Activated CD4-positive, alpha-beta memory T cell treated with anti-CD3 and anti-CD28 coated beads, Interleukin-2, amount 10 ng/mL, durations not matched to agents 7 days and 5 days (primary cell): ENCODE measurements around the gene GDI1. TPM values are rescaled to one million over a fixed set of nuclear protein-coding genes. Genes with fewer than 3 reads are reported as not detected.
"Not testable (repeated sequence)": the region's sequence is repeated elsewhere in the genome, so short reads cannot be mapped to it uniquely, and the experiment has no call there.

ENCODE experiments used
- CTCF ChIA-PET: fragments of 350-600 bp; sonication (Branson Sonifier 250); formaldehyde crosslinking; loops from one replicate; lab custom pipeline; 2021; ENCODE audit warnings: antibody characterized with exemption, inconsistent platforms; lab: Charles Lee
- POLR2A ChIA-PET: fragments of 350-600 bp; sonication (Branson Sonifier 250); formaldehyde crosslinking; loops from one replicate; lab custom pipeline; 2021; ENCODE audit warnings: antibody characterized with exemption; lab: Charles Lee
- DNase-seq: peaks from one replicate; pipeline ENCODE4 v3.0.0-alpha.2; 2020
- H3K27ac Mint-ChIP-seq: one replicate; pipeline ENCODE4 v1.8.0; 2021; ENCODE audit warnings: mild to moderate bottlenecking, mixed read lengths
- H3K27me3 Mint-ChIP-seq: one replicate; pipeline ENCODE4 v1.8.0; 2021; ENCODE audit warnings: mixed read lengths
- H3K36me3 Mint-ChIP-seq: one replicate; pipeline ENCODE4 v1.8.0; 2021; ENCODE audit warnings: low read depth, mixed read lengths
- H3K4me1 Mint-ChIP-seq: one replicate; pipeline ENCODE4 v1.8.0; 2021; ENCODE audit warnings: mixed read lengths
- H3K4me3 Mint-ChIP-seq: one replicate; pipeline ENCODE4 v1.8.0; 2021; ENCODE audit warnings: mild to moderate bottlenecking, mixed read lengths
- H3K9me3 Mint-ChIP-seq: one replicate; pipeline ENCODE4 v1.8.0; 2021; ENCODE audit warnings: mixed read lengths
- total RNA-seq, 2 experiments: library from RNA; stranded (reverse); gene quantifications; one replicate each; pipeline ENCODE4 v1.2.3, GENCODE V29; 2021

The GDI1 gene
- total RNA-seq, 2 experiments from 2014 or later, result 114 to 117 TPM

DNA sequence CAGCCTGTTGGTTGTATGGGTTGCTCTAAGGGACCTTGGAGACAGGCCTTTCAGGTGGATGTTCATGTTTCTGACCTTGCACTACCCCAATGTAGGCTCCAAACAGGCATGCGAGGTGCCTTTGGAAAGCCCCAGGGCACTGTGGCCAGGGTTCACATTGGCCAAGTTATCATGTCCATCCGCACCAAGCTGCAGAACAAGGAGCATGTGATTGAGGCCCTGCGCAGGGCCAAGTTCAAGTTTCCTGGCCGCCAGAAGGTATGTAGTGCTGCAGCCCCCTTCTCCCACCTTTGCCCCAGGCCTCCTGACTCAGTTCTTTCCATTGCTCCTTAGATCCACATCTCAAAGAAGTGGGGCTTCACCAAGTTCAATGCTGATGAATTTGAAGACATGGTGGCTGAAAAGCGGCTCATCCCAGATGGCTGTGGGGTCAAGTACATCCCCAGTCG is 36.6 kb upstream of the GDI1 start:
- peak overlapping the region; percentile 100 for H3K27ac Mint-ChIP-seq
- POLR2A ChIA-PET, result interaction anchor here (0.7 to 7.2 kb wide), 12 partner anchors 10 to 431 kb away, joined by 3 to 103 read pairs (median 6); partner anchors contain the start of genes ATP6AP1, DNASE1L1, FAM3A and TAFAZZIN

DNA sequence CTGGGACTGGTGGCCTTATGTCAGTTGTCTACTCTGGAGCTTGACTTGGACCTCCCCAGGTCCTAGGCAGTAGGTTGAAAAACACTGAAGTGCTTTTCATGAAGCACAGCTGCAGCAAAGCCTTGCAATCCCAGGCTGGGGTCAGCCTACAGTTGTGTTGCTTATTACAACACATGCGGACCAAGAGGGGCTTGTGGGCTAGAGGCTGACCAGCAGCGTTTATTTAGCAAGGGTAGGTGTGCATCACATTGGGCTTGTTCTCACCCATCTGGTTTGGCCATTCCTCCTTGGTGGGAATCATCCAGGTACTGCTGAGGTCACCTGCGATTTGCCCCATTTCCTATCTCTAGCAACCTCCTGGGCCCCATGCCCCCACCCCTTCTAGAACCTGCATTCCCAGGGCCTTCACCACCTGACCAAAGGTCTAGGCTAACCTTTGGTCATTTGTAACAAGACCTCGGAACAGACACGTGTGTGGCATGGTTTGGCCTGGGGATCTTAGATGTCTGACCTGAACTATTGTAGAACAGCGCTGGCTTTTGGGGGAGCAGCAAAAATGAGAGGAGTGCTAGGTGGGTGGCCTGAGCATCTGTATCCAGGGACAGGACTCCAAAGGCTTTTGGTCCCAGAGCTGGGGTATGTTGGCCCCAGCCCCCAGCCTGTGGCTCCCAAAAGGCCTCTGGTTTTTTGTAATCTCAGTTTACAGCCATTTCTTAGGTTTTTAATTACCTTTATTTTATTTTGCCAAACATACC is 35.7 kb upstream of the GDI1 start:
- Mint-ChIP-seq H3K4me3 (no peak overlapping the region), H3K27ac (peak overlapping the region; percentile 100), H3K27me3 (no peaks in the 10 kb centered on the region), H3K36me3 (peaks cover 39% of the 10 kb centered on the region), H3K9me3 (no peaks in the 10 kb centered on the region), H3K4me1 (peaks cover 16% of the 10 kb centered on the region)
- no peak for DNase-seq
- ChIA-PET CTCF (no interaction called here), POLR2A (interaction anchor here (0.9 to 7.2 kb wide), 6 partner anchors 10 to 32 kb away, joined by 3 to 103 read pairs (median 16); partner anchors contain the start of genes ATP6AP1, DNASE1L1 and TAFAZZIN)

More for the DNA sequence above, 36.6 kb upstream of the GDI1 start:
- not testable (repeated sequence) for DNase-seq, H3K27me3 Mint-ChIP-seq, H3K9me3 Mint-ChIP-seq
- peaks cover 16% of the 10 kb centered on the region for H3K4me1 Mint-ChIP-seq
- peaks cover 39% of the 10 kb centered on the region for H3K36me3 Mint-ChIP-seq
- CTCF ChIA-PET, result interaction anchor here (0.8 to 2.3 kb wide), 3 partner anchors 10 to 90 kb away, joined by 4 to 8 read pairs (median 6); partner anchors contain the start of genes ATP6AP1 and SLC10A3
- peak overlapping the region; percentile 98 for H3K4me3 Mint-ChIP-seq

DNA sequence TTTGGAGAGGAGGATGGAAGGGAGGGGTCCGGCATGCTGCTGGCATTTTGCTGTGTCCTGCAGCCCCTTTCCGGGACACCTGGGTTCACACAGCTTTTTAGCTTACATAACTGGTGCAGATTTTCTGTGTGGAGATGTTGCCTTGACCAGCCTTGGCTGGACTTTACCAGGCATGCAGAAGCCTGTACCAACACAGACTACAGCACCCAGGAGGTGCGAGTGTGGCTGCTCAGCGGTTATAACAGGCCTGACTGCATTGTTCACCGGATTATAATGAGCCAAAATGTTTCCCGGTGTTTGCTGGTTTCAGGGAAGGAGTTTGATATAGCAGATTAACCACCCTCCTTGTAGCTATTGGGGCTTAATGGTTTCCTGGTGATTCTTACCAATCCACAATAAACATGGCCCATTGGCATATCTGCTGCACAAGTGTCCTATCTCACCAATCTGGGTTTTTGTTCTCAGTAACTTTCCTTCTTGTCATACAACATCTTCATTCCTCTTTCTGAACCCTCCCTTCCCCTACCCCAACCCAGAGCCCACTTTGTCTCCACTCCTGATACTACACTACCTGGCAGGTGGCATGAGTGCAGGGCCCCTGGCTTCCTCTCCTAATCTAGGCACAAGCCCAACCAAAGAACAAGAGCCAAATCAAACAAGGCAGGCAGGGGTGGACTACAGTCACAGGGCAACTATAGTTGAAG is 34.9 kb upstream of the GDI1 start:
- Mint-ChIP-seq H3K4me1 (peaks cover 14% of the 10 kb centered on the region), H3K36me3 (peaks cover 39% of the 10 kb centered on the region), H3K27me3 (no peaks in the 10 kb centered on the region), H3K27ac (peak overlapping the region; percentile 3), H3K9me3 (no peaks in the 10 kb centered on the region), H3K4me3 (no peak overlapping the region)
- POLR2A ChIA-PET, result interaction anchor here (7.2 kb wide), 1 partner anchor 9 kb away, joined by 103 read pairs; the partner anchor contains the start of genes DNASE1L1 and TAFAZZIN
- CTCF ChIA-PET, result no interaction called here
- DNase-seq, result no peak

DNA sequence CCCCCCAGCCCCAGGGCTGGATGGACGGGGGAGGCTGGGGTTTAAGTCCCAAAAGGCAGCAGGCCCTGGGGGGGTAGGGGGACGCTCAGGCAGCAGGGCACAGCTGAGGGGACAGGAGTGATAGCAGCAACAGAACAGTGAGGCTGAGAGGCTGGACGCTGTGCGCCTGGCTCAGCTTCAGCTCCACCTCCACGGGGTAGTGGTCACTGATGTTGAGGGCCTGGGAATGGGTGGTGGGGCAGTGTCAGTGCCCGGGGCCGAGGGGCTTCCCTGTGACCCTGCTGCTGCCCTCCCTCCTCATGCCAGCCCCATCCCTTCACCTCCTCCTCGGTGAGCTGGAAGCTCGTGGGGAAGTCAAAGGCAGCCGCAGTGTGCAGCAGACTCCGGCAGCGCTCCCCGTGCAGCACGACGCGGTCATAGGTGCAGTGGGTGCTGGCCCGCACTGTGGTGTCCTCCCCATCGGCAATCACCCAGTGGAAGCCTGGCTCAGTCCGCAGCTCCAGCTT is 34.3 kb upstream of the GDI1 start:
- no peak overlapping the region for H3K27ac Mint-ChIP-seq
- H3K4me1 Mint-ChIP-seq, result peaks cover 13% of the 10 kb centered on the region
- H3K4me3 Mint-ChIP-seq, result no peak overlapping the region
- POLR2A ChIA-PET, result interaction anchor here (7.2 kb wide), 1 partner anchor 8 kb away, joined by 103 read pairs; the partner anchor contains the start of genes DNASE1L1 and TAFAZZIN
- no peaks in the 10 kb centered on the region for H3K27me3 Mint-ChIP-seq
- CTCF ChIA-PET, result no interaction called here
- H3K9me3 Mint-ChIP-seq, result no peaks in the 10 kb centered on the region
- H3K36me3 Mint-ChIP-seq, result peaks cover 39% of the 10 kb centered on the region
- DNase-seq, result no peak

DNA sequence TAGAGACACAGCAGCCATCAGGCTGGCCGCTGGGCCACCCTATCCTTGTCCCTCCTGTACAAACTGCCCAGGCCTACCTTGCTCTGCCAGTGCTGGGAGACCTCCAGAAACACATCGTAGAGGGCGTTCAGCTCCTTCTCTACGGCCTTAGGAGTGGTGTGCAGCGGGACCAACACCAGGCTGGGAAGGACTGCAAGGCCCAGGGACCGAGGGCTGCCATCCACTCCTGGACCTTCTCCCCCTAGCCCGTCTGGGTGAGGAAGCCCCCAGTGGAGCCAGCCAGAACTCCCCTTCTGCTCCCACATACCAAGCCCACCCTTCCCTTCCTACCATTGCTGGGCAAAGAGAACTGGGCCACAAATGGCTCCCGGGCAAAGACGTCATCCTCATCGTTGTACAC is 33.8 kb upstream of the GDI1 start:
- DNase-seq, result no peak
- H3K9me3 Mint-ChIP-seq, result no peaks in the 10 kb centered on the region
- H3K27ac Mint-ChIP-seq, result no peak overlapping the region
- CTCF ChIA-PET, result no interaction called here
- no peaks in the 10 kb centered on the region for H3K27me3 Mint-ChIP-seq
- H3K4me1 Mint-ChIP-seq, result peaks cover 12% of the 10 kb centered on the region
- H3K4me3 Mint-ChIP-seq, result no peak overlapping the region
- H3K36me3 Mint-ChIP-seq, result peaks cover 36% of the 10 kb centered on the region
- POLR2A ChIA-PET, result interaction anchor here (7.2 kb wide), 1 partner anchor 8 kb away, joined by 103 read pairs; the partner anchor contains the start of genes DNASE1L1 and TAFAZZIN

DNA sequence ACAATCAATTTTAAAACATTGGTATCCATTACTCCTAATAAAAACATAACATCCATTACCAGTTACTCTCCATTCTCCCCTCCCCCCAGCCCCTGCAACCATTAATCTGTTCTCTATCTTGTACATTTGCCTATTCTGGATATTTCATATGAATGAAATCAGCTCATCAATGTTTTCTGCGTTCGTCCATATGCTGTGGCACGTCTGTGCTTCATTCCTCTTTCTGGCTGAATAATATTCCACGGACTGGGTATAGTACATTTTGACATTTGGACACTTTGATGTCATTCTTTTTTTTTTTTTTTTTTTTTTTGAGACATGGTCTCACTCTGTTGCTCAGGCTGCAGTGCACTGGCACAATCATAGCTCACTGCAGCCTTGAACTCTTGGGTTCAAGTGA is 33.1 kb upstream of the GDI1 start:
- POLR2A ChIA-PET, result no interaction called here
- peaks cover 33% of the 10 kb centered on the region for H3K36me3 Mint-ChIP-seq
- no peaks in the 10 kb centered on the region for H3K9me3 Mint-ChIP-seq
- no peaks in the 10 kb centered on the region for H3K27me3 Mint-ChIP-seq
- no peak overlapping the region for H3K4me3 Mint-ChIP-seq
- peaks cover 16% of the 10 kb centered on the region for H3K4me1 Mint-ChIP-seq
- no peak for DNase-seq
- CTCF ChIA-PET, result no interaction called here
- H3K27ac Mint-ChIP-seq, result no peak overlapping the region

DNA sequence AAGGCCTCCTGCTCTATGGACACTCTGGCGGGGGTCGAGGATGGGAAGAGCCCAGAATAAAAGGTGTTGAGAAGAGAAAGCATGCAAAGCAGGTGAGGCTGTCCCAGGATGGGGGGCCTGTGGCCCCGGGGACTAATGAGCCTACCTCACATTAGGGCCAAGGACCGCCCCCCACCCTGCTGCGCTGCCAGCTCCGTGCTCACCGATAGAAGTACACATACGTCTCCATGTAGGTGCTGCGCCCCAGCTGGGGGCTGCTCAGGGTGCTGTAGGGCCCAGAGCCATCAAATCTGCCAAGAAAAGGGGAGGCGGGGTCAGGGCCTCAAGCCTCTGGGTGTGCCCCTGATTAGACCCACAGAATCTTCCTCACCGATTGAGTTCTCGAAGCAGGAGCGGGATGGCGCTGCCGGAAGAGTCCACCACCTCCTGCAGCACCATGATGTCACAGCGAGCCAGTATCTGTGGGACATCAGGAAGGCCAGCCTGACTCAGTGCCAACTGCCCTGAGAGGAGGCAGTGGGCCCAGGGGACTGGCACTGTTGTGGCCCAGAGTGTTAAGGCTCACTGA is 32.2 kb upstream of the GDI1 start:
- ChIA-PET POLR2A (no interaction called here), CTCF (no interaction called here)
- Mint-ChIP-seq H3K9me3 (no peaks in the 10 kb centered on the region), H3K27me3 (no peaks in the 10 kb centered on the region), H3K27ac (no peak overlapping the region), H3K4me1 (peaks cover 14% of the 10 kb centered on the region), H3K4me3 (no peak overlapping the region), H3K36me3 (peaks cover 25% of the 10 kb centered on the region)
- DNase-seq, result no peak

DNA sequence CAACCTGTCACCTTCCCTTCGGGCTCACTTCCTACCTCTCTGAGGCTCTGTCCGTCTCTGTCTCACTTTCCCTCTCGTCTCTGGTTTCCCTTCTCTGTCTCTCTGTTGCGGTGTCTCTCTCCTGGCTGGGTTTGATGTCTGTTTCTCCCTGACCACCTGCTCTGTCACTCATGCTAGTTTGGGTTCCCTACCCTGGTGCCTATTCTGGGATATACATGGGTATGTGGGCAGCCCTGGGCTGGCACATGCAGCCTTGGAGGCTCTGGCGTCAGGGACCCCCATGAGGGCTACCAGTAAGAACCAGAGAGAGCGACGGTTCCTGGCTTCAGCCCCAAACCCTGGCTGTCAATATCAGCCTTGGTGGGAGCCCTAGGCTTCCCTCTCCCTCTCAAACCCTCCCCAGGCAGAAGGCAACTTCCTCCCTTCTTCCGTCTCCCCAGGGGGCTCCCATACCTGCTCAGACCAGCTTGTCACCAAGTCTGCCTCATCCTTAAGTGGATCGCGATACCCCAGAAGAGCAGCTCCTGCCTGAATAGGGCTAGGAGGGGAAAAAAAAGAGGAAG is 28.2 kb upstream of the GDI1 start:
- no peak for DNase-seq
- no peaks in the 10 kb centered on the region for H3K27me3 Mint-ChIP-seq
- ChIA-PET CTCF (no interaction called here), POLR2A (interaction anchor here (4.6 kb wide), 1 partner anchor 9 kb away, joined by 103 read pairs; the partner anchor contains the start of gene RPL10)
- H3K4me3 Mint-ChIP-seq, result peak overlapping the region; percentile 61
- no peaks in the 10 kb centered on the region for H3K9me3 Mint-ChIP-seq
- H3K27ac Mint-ChIP-seq, result no peak overlapping the region
- H3K4me1 Mint-ChIP-seq, result peaks cover 18% of the 10 kb centered on the region
- H3K36me3 Mint-ChIP-seq, result peaks cover 15% of the 10 kb centered on the region

DNA sequence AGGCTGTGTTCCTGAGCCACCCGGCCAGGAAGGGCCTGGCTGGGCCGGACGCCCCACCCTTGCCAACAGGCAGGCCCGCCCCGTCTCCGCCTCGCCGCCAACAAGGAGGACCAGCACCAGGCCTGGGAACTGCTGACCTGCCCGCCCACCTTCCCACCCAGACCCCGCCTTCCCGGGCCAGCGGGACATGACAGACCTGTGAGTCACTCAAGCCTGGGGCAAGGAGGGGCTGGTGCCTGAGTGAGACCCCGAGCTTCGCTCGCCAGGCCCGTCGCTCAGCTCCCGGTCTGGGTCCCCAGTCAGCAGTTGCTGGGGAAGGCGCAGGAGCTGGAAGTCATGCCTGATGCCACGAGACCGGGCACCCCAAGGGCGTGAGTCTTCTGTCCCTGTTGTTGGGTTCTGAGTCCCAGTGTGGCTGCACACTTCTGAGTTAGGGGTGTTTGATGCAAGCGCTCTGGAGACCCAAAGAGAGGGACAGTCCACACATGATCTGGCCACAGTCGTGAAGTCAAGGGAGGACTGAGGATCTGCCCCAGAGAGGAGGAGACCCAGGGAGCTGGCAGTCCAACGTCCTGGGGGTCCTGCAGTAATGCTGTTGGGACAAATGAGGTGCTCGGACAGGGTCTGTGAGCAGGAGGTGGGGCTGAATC is 27.6 kb upstream of the GDI1 start, which contains the start of gene DNASE1L1:
Gene DNASE1L1, minus strand, starts transcription at position 33 of the 650 bp plus-strand sequence. CDS start 3,686 bp downstream, outside the sequence.
- peak within 1 kb of the TSS; percentile 61 for H3K4me3 Mint-ChIP-seq
- H3K27ac Mint-ChIP-seq, result peak within 1 kb of the TSS; percentile 67
- no peaks in the 10 kb centered on the region for H3K27me3 Mint-ChIP-seq
- H3K4me1 Mint-ChIP-seq, result peaks cover 18% of the 10 kb centered on the region
- POLR2A ChIA-PET, result interaction anchor here (1.0 to 4.8 kb wide), 4 partner anchors 10 to 107 kb away, joined by 4 to 103 read pairs (median 22); partner anchors contain the start of genes ATP6AP1, FAM3A, RPL10 and SLC10A3
- DNase-seq, result no peak
- CTCF ChIA-PET, result interaction anchor here (1.6 kb wide), 1 partner anchor 11 kb away, joined by 5 read pairs; the partner anchor contains the start of gene RPL10
- peaks cover 18% of the 10 kb centered on the region for H3K36me3 Mint-ChIP-seq
- no peaks in the 10 kb centered on the region for H3K9me3 Mint-ChIP-seq

DNA sequence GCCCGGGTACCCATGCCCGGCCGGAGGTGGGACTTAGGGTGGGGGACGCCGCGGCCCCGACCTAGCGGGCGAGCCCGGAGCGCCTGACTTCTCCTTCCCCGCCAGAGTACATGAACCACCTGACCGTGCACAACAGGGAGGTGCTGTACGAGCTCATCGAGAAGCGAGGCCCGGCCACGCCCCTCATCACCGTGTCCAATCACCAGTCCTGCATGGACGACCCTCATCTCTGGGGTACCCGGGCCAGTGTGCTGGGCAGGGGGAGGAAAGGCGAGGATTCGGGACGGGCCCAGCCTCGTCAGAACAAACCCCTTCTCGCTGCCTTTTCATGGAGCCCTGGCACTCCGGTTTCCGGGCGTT is 25.0 kb upstream of the GDI1 start:
- Mint-ChIP-seq H3K4me3 (peak overlapping the region; percentile 81), H3K36me3 (peaks cover 21% of the 10 kb centered on the region), H3K27ac (peak overlapping the region; percentile 92), H3K4me1 (peaks cover 18% of the 10 kb centered on the region), H3K9me3 (no peaks in the 10 kb centered on the region), H3K27me3 (no peaks in the 10 kb centered on the region)
- peak; percentile 63 for DNase-seq
- POLR2A ChIA-PET, result interaction anchor here (0.7 to 4.8 kb wide), 14 partner anchors 9 to 485 kb away, joined by 3 to 103 read pairs (median 4); partner anchors contain the start of genes ARHGAP4, ATP6AP1, FAM50A and IKBKG
- CTCF ChIA-PET, result interaction anchor here (1.0 to 1.6 kb wide), 4 partner anchors 13 to 485 kb away, joined by 3 to 5 read pairs (median 4); partner anchors contain the start of genes ARHGAP4 and RPL10

DNA sequence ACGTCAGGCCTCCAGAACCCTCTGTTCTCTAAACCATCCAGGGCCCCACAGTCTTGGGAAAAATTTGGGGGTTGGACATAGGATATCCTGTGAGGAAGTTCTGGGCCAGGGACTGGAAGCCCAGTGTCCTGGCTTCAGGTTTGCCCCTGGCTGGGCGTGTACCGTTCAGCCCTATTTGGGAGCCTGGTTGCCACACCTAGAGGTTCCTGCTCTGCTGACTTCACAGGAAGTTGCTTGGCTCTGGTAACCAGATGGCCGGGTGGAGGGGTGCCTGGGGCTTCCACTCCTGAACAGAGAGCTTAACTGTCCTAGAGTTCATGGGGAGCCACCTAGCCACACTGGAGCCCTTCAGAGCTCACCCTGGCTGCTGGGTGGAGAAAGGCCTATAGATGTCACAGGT is 24.5 kb upstream of the GDI1 start:
- POLR2A ChIA-PET, result interaction anchor here (0.7 to 4.8 kb wide), 14 partner anchors 8 to 486 kb away, joined by 3 to 103 read pairs (median 4); partner anchors contain the start of genes ARHGAP4, ATP6AP1, FAM50A and IKBKG
- H3K27ac Mint-ChIP-seq, result peak overlapping the region; percentile 92
- peak; percentile 62 for DNase-seq

More for the DNA sequence above, 24.5 kb upstream of the GDI1 start:
- CTCF ChIA-PET, result interaction anchor here (1.0 to 1.6 kb wide), 4 partner anchors 14 to 486 kb away, joined by 3 to 5 read pairs (median 4); partner anchors contain the start of genes ARHGAP4 and RPL10
- peak overlapping the region; percentile 81 for H3K4me3 Mint-ChIP-seq
- H3K4me1 Mint-ChIP-seq, result peaks cover 18% of the 10 kb centered on the region
- no peaks in the 10 kb centered on the region for H3K27me3 Mint-ChIP-seq
- H3K9me3 Mint-ChIP-seq, result no peaks in the 10 kb centered on the region
- peaks cover 21% of the 10 kb centered on the region for H3K36me3 Mint-ChIP-seq
